Heart right ventricle (tissue), 16 donors: ENCODE data around the gene CC2D2A. TPM values are rescaled to one million over a fixed set of nuclear protein-coding genes. Genes with fewer than 3 reads are reported as not detected.

Experiments
- ATAC-seq, 8 donors: fragments of 200-7000 bp; cut with Tn5 transposase; one replicate each; pipeline ENCODE4 v1.9.1; 2020; ENCODE audit warnings: mild to moderate bottlenecking in 8 of 8, moderate library complexity in 8 of 8, moderate number of reproducible peaks in 1 of 8
- DNase-seq, 2 donors: peaks; one replicate each; pipeline ENCODE4 v3.0.0-alpha.2; 2020
- H3K27ac ChIP-seq, 10 donors: fragments of 200-600 bp; sonication (generic) in 2 of 10; one replicate each; pipeline versions ENCODE4 v1.5.0 to v1.8.0; 2020 to 2022; ENCODE audit warnings: mild to moderate bottlenecking in 3 of 10
- H3K27me3 ChIP-seq, 7 donors: fragments of 200-600 bp; one replicate each; pipeline ENCODE4 v1.8.0; 2021 to 2022; ENCODE audit warnings: mild to moderate bottlenecking in 2 of 7
- H3K36me3 ChIP-seq, 9 donors: fragments of 200-600 bp; sonication (generic) in 1 of 9; one replicate each; pipeline versions ENCODE4 v1.5.0 to v1.8.0; 2020 to 2022; ENCODE audit warnings: mild to moderate bottlenecking in 2 of 9
- H3K4me1 ChIP-seq, 9 donors: fragments of 200-600 bp; sonication (generic) in 1 of 9; one replicate each; pipeline versions ENCODE4 v1.5.0 to v1.8.0; 2020 to 2022; ENCODE audit warnings: mild to moderate bottlenecking in 4 of 9
- H3K4me3 ChIP-seq, 10 donors: fragments of 200-600 bp; sonication (generic) in 2 of 10; one replicate each; pipeline versions ENCODE4 v1.5.0 to v1.8.0; 2020 to 2022; ENCODE audit warnings: mild to moderate bottlenecking in 7 of 10, moderate library complexity in 2 of 10
- H3K9me3 ChIP-seq, 11 donors: fragments of 200-600 bp in 10 of 11; sonication (generic) in 2 of 11; one replicate each; pipeline versions ENCODE4 v1.5.0 to v1.8.0; 2013 to 2022; ENCODE audit warnings: mild to moderate bottlenecking in 2 of 11, control low read depth in 1 of 11, moderate library complexity in 1 of 11
- WGBS, 2 donors: extraction: QIAGEN DNeasy Blood & Tissue Kit; methylation state at CpG; one replicate each; pipeline ENCODE4 v1.1.7; 2013; ENCODE audit warnings: inconsistent platforms in 1 of 2; 5-methylcytosine and 5-hydroxymethylcytosine counted together
- intact Hi-C, 10 donors: fragments of 100-400 bp; cut with DNase I; formaldehyde crosslinking; loops; one replicate each; pipeline versions ENCODE4 v1.11.1 to v1.14.2; 2022
- polyA plus RNA-seq, 2 donors: library from polyadenylated mRNA; stranded (reverse); fragments of 200-250 nt; gene quantifications; one replicate each; pipeline ENCODE4 v1.2.3, GENCODE V29; 2013
- total RNA-seq, 10 donors: library from RNA; stranded (reverse); fragmentation: NEBNext Ultra II Directional in 3 of 10; extraction: Animal tissue kit (Norgen Biotek cat#: 25700) in 3 of 10; gene quantifications; one replicate each; pipeline versions ENCODE4 v1.2.1 to v1.2.4, GENCODE V29; 2021 to 2023
- TF ChIP-seq, protein P1 (sequence below), 9 donors: fragments of 200-600 bp; sonication (generic) in 2 of 9; IDR thresholded peaks; one replicate each; pipeline versions ENCODE4 v1.5.0 to v1.8.0; 2021 to 2022; ENCODE audit warnings: antibody characterized with exemption in 9 of 9, mild to moderate bottlenecking in 5 of 9, moderate library complexity in 1 of 9
- donor health status: Arrhythmogenic right ventricular cardiomyopathy.
- donor health status: ischemic (EF 13 %, LVEDD 7.1; RV severe dilation, severe dysfunction).
- donor health status: healthy with polysubstance abuse.
- donor health status: DM: no; HTN: yes; CAD: no.
- donor health status: DM: no; HTN: no; CAD: no.
- donor health status: ischemic (EF 25% LVEDD 6.9; RV normal size, moderate dysfunction).
- donor health status: ischemic (EF 25% LVEDD 5.7; RV mildly dilated, moderate dysfunction).
- donor health status: healthy.
- donor health status: DM: yes; HTN: yes; CAD: no.
- donor health status: Ischemic cardiomyopathy.
- donor health status: ischemic (EF 35%, LVEDD 5.7; RV mildly dilated, moderate dysfunction).
- donor health status: nonischemic (EF 11% LVEDD 7.7; RV severe dilation, severe dysfunction).
- donor health status: DM: yes; HTN: yes; CAD: no.
- donor health status: PGD.
- donor health status: ischemic (EF 29% LVEDD 5.4; RV normal size, mild dysfunction).
- donor health status: nonischemic (EF 23%, LVEDD 6.1; RV moderate dilation, normal function).

The CC2D2A gene
- total and polyA plus RNA-seq, 12 donors = 3.2 to 10.8 (median 7.6) TPM

DNA sequence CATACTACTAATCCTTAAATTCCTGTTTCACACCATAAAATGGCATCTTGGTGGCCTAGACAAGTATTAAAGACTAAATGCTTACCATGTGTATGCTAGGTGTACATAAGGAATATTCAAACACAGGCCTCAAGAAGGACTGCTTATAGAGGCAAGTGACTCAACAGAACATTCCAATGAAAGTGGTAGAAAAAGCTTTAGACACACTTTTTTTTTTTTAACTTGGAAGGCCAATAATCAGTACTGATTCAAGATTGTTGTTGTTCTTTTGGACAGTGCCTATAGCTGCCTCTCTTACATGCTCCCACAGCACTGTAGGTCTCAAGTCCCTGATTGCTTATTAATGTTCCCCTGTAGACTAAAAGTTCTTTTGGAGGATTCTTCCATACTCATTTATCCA, 107.8 kb downstream of the CC2D2A start:
- Histone ChIP-seq H3K36me3 (peaks cover 0 to 67% (median 4%) of the 10 kb centered on the region in 9 donors), H3K27ac (no peak overlapping the region), H3K9me3 (no peaks in the 10 kb centered on the region), H3K4me3 (no peak overlapping the region), H3K27me3 (no peaks in the 10 kb centered on the region), H3K4me1 (peaks cover 0 to 6% (median 0%) of the 10 kb centered on the region in 9 donors)
- no peak for ATAC-seq
- TF ChIP-seq, protein P1, sequence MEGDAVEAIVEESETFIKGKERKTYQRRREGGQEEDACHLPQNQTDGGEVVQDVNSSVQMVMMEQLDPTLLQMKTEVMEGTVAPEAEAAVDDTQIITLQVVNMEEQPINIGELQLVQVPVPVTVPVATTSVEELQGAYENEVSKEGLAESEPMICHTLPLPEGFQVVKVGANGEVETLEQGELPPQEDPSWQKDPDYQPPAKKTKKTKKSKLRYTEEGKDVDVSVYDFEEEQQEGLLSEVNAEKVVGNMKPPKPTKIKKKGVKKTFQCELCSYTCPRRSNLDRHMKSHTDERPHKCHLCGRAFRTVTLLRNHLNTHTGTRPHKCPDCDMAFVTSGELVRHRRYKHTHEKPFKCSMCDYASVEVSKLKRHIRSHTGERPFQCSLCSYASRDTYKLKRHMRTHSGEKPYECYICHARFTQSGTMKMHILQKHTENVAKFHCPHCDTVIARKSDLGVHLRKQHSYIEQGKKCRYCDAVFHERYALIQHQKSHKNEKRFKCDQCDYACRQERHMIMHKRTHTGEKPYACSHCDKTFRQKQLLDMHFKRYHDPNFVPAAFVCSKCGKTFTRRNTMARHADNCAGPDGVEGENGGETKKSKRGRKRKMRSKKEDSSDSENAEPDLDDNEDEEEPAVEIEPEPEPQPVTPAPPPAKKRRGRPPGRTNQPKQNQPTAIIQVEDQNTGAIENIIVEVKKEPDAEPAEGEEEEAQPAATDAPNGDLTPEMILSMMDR (IDR thresholded peaks at IDR 0.05) = no peak
- intact Hi-C loops = no loop called here
- no peak for DNase-seq

DNA sequence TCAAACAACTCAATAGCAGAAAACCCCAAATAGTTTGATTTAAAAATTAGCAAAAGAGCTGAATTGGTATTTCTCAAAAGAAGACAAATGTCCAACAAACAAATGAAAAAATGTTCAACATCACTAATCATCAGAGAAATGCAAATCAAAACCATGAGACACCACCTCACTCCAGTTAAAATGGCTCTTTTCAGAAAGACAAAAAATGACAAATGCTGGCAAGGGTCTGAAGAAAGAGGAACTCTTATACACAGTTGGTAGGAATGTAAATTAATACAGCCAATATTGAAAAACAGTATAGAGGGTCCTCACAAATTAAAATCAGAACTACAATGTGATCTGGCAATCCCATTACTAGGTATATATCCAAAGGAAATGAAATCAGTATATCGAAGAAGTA, 115.1 kb downstream of the CC2D2A start:
- DNase-seq (no peak), ATAC-seq (no peak)
- intact Hi-C loops = no loop called here
- Histone ChIP-seq H3K27me3 (no peaks in the 10 kb centered on the region), H3K27ac (no peak overlapping the region), H3K4me3 (no peak overlapping the region), H3K4me1 (peaks cover 0 to 19% (median 0%) of the 10 kb centered on the region in 9 donors), H3K9me3 (no peaks in the 10 kb centered on the region), H3K36me3 (peaks cover 0 to 48% (median 0%) of the 10 kb centered on the region in 9 donors)
- WGBS, 2 donors = 91 to 97% methylated on average over 1 of the region's 1 CpG
- TF ChIP-seq, protein P1 (IDR thresholded peaks at IDR 0.05) = no peak

DNA sequence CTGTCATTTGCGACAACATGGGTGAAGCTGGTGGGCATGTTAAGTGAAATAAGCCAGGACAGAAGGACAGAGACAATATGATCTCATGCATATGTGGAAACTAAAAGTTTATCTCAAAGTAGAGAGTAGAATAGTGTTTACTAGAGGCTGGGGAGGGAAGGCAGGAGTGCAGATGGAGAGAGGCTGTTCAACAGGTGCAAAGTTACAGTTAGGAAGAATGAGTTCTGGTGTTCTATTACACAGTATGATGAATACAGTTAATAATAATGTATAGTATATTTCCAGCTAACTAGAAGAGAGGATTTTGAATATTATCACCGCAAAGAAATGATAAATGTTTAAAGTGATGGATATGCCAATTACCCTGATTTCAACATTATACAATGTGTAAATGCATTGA, 115.6 kb downstream of the CC2D2A start:
- Histone ChIP-seq H3K4me3 (no peak overlapping the region), H3K36me3 (peaks cover 0 to 46% (median 0%) of the 10 kb centered on the region in 9 donors), H3K27me3 (no peaks in the 10 kb centered on the region), H3K27ac (no peak overlapping the region), H3K9me3 (no peaks in the 10 kb centered on the region), H3K4me1 (peaks cover 0 to 19% (median 0%) of the 10 kb centered on the region in 9 donors)
- DNase-seq = no peak
- ATAC-seq = no peak
- TF ChIP-seq, protein P1 (IDR thresholded peaks at IDR 0.05) = no peak
- 97 to 98% methylated on average over 2 of the region's 2 CpGs for WGBS, 2 donors
- intact Hi-C loops = no loop called here

DNA sequence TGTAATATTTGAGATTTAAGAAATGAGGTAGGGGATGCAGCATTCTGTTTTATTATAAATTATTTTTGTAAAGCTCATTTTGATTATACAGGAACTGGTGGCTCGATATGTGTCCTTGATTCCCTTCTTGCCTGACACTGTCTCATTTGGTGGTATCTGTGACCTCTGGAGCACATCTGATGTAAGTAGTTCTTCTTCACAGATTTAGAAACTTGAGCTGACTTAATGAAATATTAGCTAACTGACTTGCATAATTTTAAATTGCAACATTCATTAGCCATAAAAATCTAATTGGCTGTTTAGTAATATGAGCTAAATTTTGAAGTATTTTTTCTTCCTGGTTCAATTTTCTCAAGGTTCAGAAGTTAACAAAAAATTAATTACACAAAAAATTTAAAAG, 116.4 kb downstream of the CC2D2A start:
- Histone ChIP-seq H3K4me1 (peaks cover 0 to 19% (median 0%) of the 10 kb centered on the region in 9 donors), H3K4me3 (no peak overlapping the region), H3K27me3 (no peaks in the 10 kb centered on the region), H3K36me3 (peaks cover 0 to 46% (median 0%) of the 10 kb centered on the region in 9 donors), H3K27ac (no peak overlapping the region), H3K9me3 (no peaks in the 10 kb centered on the region)
- ATAC-seq = no peak
- 90 to 100% methylated on average over 1 of the region's 1 CpG for WGBS, 2 donors
- TF ChIP-seq, protein P1 (IDR thresholded peaks at IDR 0.05) = no peak
- DNase-seq = no peak
- intact Hi-C loops = no loop called here
